ENCODE results near the gene CHRNA3.
"Not testable (repeated sequence)": the region's sequence is repeated elsewhere in the genome, so short reads cannot be mapped to it uniquely, and the experiment has no call there.

CHRNA3 gene

GRCh38 chr15:78616506-78616905 lies 4.3 kb downstream of the CHRNA3 start:
- DNase-seq = no peak

- DNase-seq = no peak
These were observed 5.6 kb downstream of the CHRNA3 start for GRCh38 chr15:78615151-78615589.

- no peak for DNase-seq
These were observed 6.8 kb downstream of the CHRNA3 start for GRCh38 chr15:78614021-78614420.

- not testable (repeated sequence) for DNase-seq
These were observed 11.2 kb downstream of the CHRNA3 start for GRCh38 chr15:78609551-78609950.

GRCh38 chr15:78605680-78606079 lies 15.1 kb downstream of the CHRNA3 start:
- DNase-seq = no peak

- no peak for DNase-seq
These were observed 15.6 kb downstream of the CHRNA3 start for GRCh38 chr15:78605201-78605600.

- no peak for DNase-seq
These were observed 16.4 kb downstream of the CHRNA3 start for GRCh38 chr15:78604420-78604819.

- no peak for DNase-seq
These were observed 17.3 kb downstream of the CHRNA3 start for GRCh38 chr15:78603467-78603866.

GRCh38 chr15:78599189-78599588 lies 21.6 kb downstream of the CHRNA3 start:
- no peak for DNase-seq

- no peak for DNase-seq
These were observed 22.4 kb downstream of the CHRNA3 start for GRCh38 chr15:78598348-78598747.

GRCh38 chr15:78597583-78597982 lies 23.2 kb downstream of the CHRNA3 start:
- DNase-seq = no peak

GRCh38 chr15:78574944-78575343 lies 45.9 kb downstream of the CHRNA3 start:
- no peak for DNase-seq

GRCh38 chr15:78573416-78573815 lies 47.4 kb downstream of the CHRNA3 start:
- no peak for DNase-seq

GRCh38 chr15:78571382-78571781 lies 49.4 kb downstream of the CHRNA3 start:
- DNase-seq = no peak

GRCh38 chr15:78570710-78571109 lies 50.1 kb downstream of the CHRNA3 start:
- no peak for DNase-seq

- DNase-seq = no peak
These were observed 53.3 kb downstream of the CHRNA3 start for GRCh38 chr15:78567531-78567930.

- DNase-seq = no peak
These were observed 54.6 kb downstream of the CHRNA3 start for GRCh38 chr15:78565951-78566774.

- DNase-seq = peak; percentile 92
These were observed 55.5 kb downstream of the CHRNA3 start, which contains the start of gene CHRNA5 for GRCh38 chr15:78565097-78565950. Gene CHRNA5, plus strand, starts transcription at chr15:78565520. Its CDS starts 200 bp downstream, at chr15:78565720.

- no peak for DNase-seq
These were observed 56.1 kb downstream of the CHRNA3 start for GRCh38 chr15:78564743-78565096.

- DNase-seq = no peak
These were observed 57.7 kb downstream of the CHRNA3 start for GRCh38 chr15:78563092-78563491.

GRCh38 chr15:78561490-78561889 lies 59.3 kb downstream of the CHRNA3 start:
- no peak for DNase-seq

GRCh38 chr15:78560201-78560600 lies 60.6 kb downstream of the CHRNA3 start:
- DNase-seq = not testable (repeated sequence)

GRCh38 chr15:78552597-78552996 lies 68.2 kb downstream of the CHRNA3 start:
- no peak for DNase-seq

- DNase-seq = no peak
These were observed 68.9 kb downstream of the CHRNA3 start for GRCh38 chr15:78551902-78552301.

Data from NCI-H1436 (cell line).